Measurements from ENCODE around the gene CHRNG. TPM values are rescaled to one million over a fixed set of nuclear protein-coding genes. Genes with fewer than 3 reads are reported as not detected.

The CHRNG gene
- total RNA-seq, 1 donor from 2014 or later, result not detected

DNA sequence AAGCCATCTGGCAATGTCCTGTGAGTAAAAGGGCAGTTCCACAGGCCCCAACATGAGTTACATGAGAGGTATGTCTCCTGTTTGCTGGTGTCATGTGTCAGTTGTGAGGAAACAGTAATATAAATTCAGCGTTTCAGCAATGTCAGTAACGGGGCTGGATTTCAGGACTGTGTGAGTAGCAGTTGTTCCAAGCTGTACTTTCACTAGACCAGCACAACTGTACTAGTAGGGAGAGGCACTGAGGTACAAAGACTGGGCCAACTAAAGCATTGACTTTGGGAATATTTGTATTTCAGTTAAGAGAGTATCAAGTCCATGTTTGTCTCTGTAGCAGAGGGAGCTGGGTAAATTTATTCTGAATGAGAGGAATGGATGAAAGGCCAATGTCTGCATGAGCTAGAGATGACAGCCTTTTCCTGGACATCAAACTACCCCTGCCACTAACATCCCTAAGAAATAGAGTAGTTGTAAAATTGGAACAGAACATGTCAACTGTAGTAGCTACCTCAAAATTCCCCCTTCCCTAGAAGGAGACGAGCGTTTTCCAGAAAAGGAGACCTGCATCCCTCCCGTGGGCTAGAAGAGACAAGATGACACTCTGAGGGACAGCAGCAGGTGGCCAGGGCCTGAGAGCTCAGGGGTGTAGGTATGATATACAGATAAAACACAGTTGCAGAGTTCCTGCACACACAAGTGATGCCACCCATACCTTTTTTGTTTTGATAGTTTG, 35.3 kb downstream of the CHRNG start:
- intact Hi-C loops (cut with micrococcal nuclease), result no loop called here
- DNase-seq, result no peak
- Mint-ChIP-seq H3K9me3 (no peaks in the 10 kb centered on the region), H3K4me1 (no peaks in the 10 kb centered on the region), H3K27ac (no peak overlapping the region), H3K27me3 (no peaks in the 10 kb centered on the region), H3K36me3 (ENCODE audit: low read depth) (peaks cover 81% of the 10 kb centered on the region), H3K4me3 (no peak overlapping the region)
- ChIA-PET CTCF (no interaction called here), POLR2A (no interaction called here)
- TF ChIP-seq, protein P1, sequence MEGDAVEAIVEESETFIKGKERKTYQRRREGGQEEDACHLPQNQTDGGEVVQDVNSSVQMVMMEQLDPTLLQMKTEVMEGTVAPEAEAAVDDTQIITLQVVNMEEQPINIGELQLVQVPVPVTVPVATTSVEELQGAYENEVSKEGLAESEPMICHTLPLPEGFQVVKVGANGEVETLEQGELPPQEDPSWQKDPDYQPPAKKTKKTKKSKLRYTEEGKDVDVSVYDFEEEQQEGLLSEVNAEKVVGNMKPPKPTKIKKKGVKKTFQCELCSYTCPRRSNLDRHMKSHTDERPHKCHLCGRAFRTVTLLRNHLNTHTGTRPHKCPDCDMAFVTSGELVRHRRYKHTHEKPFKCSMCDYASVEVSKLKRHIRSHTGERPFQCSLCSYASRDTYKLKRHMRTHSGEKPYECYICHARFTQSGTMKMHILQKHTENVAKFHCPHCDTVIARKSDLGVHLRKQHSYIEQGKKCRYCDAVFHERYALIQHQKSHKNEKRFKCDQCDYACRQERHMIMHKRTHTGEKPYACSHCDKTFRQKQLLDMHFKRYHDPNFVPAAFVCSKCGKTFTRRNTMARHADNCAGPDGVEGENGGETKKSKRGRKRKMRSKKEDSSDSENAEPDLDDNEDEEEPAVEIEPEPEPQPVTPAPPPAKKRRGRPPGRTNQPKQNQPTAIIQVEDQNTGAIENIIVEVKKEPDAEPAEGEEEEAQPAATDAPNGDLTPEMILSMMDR (IDR thresholded peaks at IDR 0.05), result no peak
- no peak for ATAC-seq (ENCODE audit: low read depth)

DNA sequence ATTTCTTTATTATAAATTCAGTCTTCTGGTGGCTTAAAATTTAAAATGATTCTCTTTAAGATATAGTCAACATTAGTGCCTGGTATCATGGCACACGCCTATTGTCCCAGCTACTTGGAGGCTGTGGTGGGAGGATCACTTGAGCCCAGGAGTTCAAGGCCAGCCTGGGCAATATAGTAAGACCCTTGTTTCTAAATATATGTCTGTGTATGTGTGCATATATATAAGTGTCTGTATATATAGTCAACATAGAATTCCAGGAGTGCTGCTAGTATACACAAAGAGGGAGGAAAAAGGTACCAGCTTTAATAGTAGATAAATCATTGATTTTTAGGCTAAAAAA, 35.9 kb downstream of the CHRNG start:
- no peaks in the 10 kb centered on the region for H3K27me3 Mint-ChIP-seq
- DNase-seq, result no peak
- no peak overlapping the region for H3K4me3 Mint-ChIP-seq
- H3K9me3 Mint-ChIP-seq, result no peaks in the 10 kb centered on the region
- no peak for ATAC-seq (ENCODE audit: low read depth)
- ChIA-PET POLR2A (no interaction called here), CTCF (no interaction called here)
- H3K27ac Mint-ChIP-seq, result no peak overlapping the region
- intact Hi-C loops (cut with micrococcal nuclease), result no loop called here
- H3K4me1 Mint-ChIP-seq, result no peaks in the 10 kb centered on the region
- TF ChIP-seq, protein P1 (IDR thresholded peaks at IDR 0.05), result no peak
- H3K36me3 Mint-ChIP-seq (ENCODE audit: low read depth), result peaks cover 81% of the 10 kb centered on the region

DNA sequence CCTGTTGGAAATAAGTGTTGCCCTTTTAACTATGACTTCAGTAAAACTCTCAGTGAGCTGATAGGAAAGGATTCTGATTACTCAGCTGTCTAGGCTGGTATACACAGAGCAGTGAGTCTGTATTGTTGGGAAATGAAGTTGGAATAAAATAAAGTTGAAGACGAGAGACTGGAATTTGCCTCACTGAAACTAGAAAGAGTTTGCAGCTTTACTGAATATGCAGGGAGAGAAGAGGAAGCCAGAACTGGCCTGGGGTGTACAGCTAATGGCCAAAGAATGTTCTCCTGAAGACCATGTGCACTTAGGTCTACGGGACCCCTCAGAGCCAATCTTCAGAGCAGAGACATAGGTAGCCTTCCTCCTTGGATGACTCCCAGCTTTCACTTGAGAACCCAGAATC, 37.5 kb downstream of the CHRNG start:
- intact Hi-C loops (cut with micrococcal nuclease), result no loop called here
- H3K27ac Mint-ChIP-seq, result no peak overlapping the region
- no peak for DNase-seq
- no peak overlapping the region for H3K4me3 Mint-ChIP-seq
- POLR2A ChIA-PET, result no interaction called here
- CTCF ChIA-PET, result no interaction called here
- peaks cover 6% of the 10 kb centered on the region for H3K4me1 Mint-ChIP-seq
- H3K27me3 Mint-ChIP-seq, result no peaks in the 10 kb centered on the region
- H3K36me3 Mint-ChIP-seq (ENCODE audit: low read depth), result peaks cover 80% of the 10 kb centered on the region
- TF ChIP-seq, protein P1 (IDR thresholded peaks at IDR 0.05), result no peak
- ATAC-seq (ENCODE audit: low read depth), result no peak
- H3K9me3 Mint-ChIP-seq, result no peaks in the 10 kb centered on the region

DNA sequence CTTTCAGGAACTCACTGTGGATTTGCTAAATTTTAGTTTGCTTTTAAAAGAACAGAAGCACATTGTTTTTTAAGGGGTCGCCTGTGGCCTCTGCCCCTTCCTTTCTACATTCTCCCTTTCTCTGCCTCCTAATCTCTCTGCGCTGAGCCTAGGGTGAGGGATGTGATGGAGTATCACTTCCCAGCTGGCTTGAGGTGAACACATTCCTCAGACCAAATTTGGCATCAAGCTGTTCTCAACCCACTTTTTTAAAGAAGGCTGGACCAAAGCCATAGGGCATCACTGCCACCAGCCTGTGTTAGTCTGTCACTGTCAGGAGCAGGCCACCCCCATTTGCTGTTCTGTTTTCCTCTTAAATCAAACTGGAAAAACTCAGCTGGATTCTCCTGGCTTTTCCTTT, 38.3 kb downstream of the CHRNG start:
- Mint-ChIP-seq H3K4me3 (no peak overlapping the region), H3K27me3 (no peaks in the 10 kb centered on the region), H3K27ac (no peak overlapping the region), H3K9me3 (no peaks in the 10 kb centered on the region), H3K4me1 (peaks cover 6% of the 10 kb centered on the region), H3K36me3 (ENCODE audit: low read depth) (peaks cover 81% of the 10 kb centered on the region)
- intact Hi-C loops (cut with micrococcal nuclease), result no loop called here
- POLR2A ChIA-PET, result no interaction called here
- TF ChIP-seq, protein P1 (IDR thresholded peaks at IDR 0.05), result no peak
- CTCF ChIA-PET, result no interaction called here
- ATAC-seq (ENCODE audit: low read depth), result no peak
- no peak for DNase-seq

DNA sequence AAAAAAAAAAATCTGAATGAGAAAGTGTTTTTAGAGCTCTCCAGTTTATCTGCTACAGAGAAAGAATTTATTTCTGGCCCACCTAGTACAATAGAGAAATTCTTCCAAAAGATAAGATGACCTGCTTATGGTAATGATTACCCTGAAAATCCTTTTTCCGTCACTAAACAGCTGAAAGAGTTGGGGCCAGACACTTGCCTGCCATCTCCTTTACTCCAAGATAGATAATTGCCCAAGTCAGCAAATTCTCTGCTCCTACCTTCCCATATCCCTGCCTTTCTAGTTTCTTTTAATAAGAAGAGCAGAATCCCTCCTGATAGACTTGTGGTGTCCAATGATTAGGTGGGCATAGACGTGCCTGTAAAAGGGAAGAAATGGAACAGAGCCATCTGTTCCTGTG, 39.1 kb downstream of the CHRNG start:
- Mint-ChIP-seq H3K27me3 (no peaks in the 10 kb centered on the region), H3K4me3 (no peak overlapping the region), H3K9me3 (no peaks in the 10 kb centered on the region), H3K4me1 (peaks cover 6% of the 10 kb centered on the region), H3K27ac (no peak overlapping the region), H3K36me3 (ENCODE audit: low read depth) (peaks cover 80% of the 10 kb centered on the region)
- ATAC-seq (ENCODE audit: low read depth), result no peak
- TF ChIP-seq, protein P1 (IDR thresholded peaks at IDR 0.05), result no peak
- ChIA-PET CTCF (no interaction called here), POLR2A (no interaction called here)
- intact Hi-C loops (cut with micrococcal nuclease), result no loop called here
- no peak for DNase-seq
